ENCODE data around the gene ARID3A.

Gene ARID3A

DNA sequence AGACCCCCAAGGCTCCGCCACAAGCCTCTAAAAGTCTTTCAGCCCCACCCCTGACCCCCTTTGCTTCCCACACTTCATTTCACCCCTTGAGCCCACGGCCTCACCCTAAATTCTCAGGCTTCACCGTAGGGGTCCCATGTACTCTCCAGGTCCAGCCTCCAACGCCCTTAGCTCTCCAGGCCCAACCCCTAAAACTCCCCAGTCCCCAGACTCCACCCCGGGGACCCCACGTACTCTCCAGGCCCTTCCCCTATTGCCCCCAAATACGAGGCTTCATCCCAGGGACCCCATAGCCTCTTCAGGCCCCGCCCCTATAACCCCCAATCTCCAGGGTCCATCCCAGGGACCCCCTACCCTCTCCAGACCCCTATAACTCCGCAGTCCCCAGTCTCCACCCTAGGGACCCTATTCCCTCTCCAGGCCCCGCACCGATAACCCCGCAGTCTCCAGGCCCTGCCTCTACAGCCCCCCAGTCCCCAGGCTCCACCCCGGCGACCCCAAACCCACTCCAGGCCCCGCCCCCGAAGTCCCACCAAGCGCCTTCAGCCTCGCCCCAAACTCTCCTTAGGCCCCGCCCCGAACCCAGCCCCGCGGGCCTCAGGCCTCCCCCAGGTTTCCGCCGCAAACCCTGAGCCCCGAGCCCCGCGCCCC lies 33.5 kb upstream of the ARID3A start:
- DNase-seq (ENCODE audit: low read depth), result no peak

DNA sequence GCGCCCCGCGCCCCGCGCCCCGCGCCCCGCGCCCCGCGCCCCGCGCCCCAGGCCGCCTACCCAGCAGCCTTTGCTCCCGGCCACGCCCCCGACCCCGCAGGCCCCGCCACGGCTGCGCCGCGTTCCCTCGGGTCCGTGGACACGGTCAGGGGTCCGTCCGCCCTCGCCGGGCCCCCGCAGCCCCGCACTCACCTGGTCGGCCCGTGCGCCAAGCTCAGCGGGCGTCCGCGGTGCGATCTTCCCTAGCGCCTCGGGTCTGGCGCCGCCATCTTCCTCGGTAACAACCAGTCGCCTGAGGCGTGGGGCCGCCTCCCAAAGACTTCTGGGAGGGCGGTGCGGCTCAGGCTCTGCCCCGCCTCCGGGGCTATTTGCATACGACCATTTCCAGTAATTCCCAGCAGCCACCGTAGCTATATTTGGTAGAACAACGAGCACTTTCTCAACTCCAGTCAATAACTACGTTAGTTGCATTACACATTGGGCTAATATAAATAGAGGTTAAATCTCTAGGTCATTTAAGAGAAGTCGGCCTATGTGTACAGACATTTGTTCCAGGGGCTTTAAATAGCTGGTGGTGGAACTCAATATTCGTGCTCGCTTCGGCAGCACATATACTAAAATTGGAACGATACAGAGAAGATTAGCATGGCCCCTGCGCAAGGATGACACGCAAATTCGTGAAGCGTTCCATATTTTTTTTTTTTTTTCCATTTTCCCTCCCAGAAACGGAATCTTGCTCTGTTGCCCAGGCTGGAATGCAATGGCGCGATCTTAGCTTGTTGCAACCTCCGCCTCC lies 32.7 kb upstream of the ARID3A start, which contains the start of the genes MED16 and RNU6-9:
TSS of gene MED16 (minus strand) at position 294 of the 796 bp plus-strand sequence. CDS start 2,056 bp downstream, outside the sequence.
TSS of gene RNU6-9 (plus strand) at position 591 of the 796 bp plus-strand sequence.
- DNase-seq (ENCODE audit: low read depth), result peak; percentile 71

DNA sequence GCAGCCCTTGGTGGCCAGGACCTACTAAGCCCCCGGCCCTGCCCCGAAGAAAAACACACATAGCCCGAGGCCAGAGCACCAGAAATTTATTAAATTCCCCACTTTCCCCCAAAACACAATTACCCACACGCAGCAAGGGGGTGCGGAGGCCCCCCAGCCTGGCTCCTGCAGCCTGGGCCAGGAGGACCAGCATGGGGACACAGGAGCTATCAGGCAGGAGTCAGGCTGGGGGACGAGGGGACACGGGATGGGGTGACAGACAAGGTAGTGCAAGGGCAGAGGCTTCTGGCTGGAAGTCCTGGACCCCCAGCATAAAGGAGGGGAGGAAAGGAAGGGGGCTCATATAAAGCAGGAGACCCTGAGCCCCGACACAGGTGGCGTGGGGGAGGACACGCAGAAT lies 29.4 kb upstream of the ARID3A start:
- DNase-seq (ENCODE audit: low read depth), result no peak

DNA sequence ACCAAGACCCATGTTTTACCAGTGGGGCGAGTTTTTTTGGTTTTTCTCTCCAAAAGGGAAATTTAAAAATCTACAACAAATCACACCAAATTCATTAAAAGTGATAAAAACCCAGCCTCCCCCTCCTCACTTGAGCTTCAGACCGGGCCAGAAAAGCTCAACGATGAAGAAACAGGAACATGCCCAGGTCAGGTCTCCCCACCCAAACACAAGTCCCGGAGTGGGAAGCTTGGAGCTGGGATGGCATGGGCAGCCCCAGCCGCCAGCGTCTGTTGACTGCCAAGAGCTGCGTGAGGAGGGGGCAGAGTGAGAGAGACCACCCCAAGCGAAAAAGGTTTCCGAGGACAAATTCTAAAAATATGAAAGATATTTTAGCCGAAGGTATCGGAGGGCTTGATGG lies 28.8 kb upstream of the ARID3A start:
- no peak for DNase-seq (ENCODE audit: low read depth)

DNA sequence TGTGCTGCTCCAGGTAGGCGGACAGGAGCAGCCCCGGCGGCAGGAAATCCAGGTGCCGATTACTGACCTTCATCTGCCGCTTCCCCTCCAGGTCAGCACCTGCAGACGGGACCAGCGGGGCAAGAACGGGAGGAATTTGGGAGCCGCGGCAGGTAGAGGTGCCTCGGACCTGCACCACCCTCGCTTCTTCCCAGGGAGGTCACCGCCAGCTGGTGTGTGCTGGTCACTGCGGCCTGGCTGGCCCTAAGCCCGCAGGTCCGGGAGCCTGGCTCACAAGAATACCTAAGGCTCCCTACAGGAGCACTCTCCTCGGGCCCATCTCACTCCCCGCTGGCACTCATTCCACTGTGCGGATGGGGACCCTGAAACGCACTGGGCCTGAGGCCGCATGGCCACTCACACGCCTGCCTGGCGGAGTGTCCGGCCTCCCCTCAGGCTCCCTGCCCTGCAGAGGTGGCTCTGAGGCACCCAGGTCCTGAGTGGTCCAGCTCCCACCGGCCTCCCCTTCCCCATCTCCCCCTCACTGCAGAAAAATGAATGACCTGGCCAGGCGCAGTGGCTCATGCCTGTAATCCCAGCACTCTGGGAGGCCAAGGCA lies 28.3 kb upstream of the ARID3A start:
- no peak for DNase-seq (ENCODE audit: low read depth)

DNA sequence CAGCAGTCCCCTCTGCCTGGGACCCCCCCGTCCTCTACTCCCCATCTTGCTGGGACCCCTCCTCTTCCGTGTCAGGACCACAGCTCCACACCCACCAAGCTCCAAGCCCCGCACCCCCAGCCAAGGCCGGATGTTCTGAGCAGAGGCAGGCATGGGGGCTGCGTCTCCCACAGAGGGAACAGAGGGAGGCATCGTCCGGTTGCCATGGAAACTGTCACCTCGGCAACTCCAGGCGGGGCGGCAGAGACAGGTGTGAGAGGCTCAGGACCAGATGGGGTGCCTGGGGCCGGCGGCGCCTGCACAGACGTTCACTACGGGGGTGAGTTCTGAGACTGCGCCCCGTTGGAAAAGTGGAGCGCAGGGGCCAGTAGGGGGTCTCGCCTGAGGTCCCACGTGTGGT lies 27.2 kb upstream of the ARID3A start:
- DNase-seq (ENCODE audit: low read depth), result no peak

DNA sequence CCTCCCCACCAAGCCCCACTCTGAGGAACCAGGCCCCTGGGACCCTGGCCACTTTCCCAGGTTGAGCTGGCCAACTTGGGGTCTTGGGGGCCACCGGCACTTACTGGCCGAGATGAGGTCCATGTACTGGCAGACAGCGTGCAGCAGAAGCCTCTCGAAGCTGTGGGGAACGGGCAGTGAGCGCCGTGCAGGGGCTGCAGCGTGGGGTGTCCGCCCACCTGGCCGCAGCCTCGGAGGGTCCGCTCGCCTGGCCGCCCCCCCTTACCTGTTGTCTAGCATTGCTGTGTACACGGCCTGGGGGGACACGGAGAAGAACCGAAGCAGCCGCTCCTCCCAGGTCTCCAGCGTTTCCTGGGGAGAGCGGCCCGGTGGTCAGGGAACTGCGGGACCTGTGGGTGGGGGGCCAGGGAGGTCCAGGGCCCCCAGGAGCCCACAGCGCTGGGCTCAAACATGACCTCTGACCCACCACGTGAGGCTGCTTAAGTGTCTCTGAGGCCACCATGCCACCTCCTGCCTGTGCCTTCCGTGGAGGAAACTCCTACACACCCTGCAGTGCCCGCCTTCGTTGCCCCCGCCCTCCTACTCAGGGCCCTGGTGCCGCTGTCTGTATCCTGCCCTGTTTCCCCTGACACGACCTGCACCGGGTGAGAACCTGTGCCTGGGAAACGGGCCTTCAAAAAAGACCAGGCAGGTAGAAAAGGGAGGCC lies 26.3 kb upstream of the ARID3A start:
- DNase-seq (ENCODE audit: low read depth), result no peak

DNA sequence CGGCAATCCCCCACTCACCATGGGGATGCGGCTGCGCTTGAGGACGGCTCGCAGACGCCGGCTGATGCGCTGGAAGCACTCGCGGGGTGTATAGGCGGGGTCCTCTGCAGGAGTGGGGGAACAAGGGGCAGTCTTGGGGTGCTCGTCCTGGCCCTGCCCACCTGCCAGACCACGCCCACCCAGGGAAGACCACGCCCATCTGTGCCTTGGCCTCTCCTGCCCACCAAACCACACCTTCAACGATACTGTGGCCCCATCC lies 25.9 kb upstream of the ARID3A start:
- DNase-seq (ENCODE audit: low read depth), result no peak

DNA sequence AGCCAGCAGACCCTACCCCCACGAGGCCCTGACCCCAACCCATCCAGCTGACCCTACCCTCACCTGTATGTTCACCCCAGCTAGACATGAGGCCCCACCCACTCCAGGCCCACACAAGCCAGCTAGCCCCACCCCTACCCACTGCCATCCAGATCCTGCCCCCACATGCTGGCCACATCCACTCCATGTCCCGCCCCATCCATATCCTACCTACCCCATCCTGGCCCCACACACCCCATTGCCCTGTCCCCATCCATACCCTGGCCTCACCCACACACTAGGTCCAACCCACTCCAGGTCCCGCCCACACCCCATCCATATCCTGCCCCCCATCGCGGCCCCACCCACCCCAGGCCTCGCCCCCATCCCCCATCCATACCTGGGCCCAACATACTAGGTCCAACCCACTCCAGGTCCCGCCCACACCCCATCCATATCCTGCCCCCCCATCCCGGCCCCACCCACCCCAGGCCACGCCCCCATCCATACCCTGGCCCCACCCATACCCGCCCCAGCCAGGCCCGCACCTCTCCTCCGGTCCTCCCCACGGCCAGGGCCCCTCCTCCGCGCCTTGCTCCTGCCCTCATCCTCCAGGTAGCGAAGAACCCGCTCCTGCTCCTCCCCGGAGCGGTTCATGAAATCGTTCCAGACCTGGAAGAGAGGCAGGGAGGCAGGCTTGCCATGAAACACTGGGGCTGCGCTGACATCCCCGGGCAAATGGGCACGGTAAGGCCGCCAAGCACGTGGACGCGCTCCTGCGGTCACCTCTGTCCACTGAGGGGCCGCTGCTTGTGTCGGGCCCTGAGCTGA lies 25.3 kb upstream of the ARID3A start:
- no peak for DNase-seq (ENCODE audit: low read depth)

DNA sequence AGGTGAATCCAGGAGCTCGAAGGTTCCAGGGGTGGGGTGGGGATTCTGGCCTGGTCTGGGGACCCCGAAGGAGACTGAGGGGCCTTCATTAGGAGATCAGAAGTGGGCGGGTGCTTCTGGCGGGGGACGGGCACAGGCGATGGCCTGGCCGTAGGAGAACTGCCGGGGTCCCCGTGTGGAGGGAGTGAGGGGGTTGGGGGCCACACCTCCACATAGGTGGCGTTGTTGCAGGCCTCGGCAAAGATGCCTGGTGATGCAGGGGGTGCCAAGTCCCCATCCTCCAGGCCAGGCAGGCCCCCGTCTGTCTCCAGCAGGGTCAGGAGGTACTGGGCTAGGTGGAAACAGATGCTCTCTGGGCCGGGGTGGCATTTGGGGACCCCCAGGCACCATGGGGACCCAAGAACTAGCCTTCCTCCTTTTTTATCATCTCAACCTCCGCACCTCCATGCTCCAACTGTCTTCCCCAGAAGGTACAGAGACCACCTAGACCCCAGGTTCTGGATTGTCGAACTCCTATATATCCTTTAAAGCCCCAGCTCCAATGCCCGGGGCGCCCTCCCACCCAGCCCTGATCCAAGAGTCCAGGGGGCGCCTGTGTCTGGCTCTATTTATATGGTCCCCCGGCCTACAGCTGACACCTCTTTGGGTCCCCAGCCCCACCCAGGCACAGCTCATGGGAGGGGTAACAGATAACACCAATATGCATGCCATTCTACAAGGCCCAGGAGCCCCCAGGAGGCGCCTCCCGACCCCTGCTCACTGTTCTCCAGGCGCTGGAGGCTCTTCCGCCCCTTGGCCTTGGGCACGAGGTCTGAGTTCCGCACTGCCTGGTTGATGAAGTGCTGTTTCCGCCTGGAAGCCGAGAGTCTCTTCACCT lies 24.4 kb upstream of the ARID3A start:
- no peak for DNase-seq (ENCODE audit: low read depth)

DNA sequence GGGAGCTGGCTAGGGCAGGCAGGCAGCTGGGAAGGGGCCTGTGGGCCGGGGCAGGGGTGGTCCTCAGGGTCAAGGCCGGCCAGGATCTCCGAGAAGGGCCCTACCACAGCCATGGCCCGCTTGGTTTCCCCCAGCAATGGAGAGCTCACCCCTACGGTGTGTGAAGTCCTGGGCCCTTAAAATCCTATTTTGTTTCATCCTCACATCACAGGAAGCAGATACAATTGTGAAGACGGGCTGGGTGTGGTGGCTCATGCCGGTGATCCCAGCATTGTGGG lies 23.8 kb upstream of the ARID3A start:
- DNase-seq (ENCODE audit: low read depth), result no peak

DNA sequence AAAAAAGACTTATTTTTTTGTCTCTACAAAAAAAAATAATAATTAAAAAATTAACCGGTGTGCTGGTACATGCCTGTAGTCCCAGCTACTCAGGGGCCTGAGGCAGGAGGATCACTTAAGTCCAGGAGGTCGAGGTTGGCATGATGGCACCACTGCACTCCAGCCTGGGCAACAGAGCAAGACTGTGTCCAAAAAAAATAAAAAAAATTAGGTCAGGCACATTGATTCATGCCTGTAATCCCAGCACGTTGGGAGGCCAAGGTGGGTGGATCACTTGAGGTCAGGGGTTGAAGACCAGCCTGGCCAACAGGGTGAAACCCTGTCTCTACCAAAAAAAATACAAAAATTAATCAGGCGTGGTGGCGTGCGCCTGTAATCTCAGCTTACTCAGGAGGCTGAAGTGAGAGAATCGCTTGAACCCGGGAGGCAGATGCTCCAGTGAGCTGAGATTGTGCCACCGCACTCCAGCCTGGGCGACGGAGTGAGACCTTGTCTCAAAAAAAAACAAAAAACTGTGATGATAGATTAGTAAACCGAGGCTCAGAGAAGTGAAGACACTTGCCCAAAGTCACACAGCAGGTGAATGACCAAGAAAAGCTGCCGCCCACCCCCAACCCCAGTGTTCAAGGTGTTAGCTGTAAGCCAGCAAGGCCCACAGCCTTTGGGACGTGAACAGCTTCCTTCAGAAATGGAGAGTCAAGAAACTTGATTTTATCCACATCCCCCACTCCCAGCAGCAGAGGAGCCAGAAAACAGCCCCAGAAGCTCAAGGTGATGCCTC lies 23.2 kb upstream of the ARID3A start:
- DNase-seq (ENCODE audit: low read depth), result no peak

DNA sequence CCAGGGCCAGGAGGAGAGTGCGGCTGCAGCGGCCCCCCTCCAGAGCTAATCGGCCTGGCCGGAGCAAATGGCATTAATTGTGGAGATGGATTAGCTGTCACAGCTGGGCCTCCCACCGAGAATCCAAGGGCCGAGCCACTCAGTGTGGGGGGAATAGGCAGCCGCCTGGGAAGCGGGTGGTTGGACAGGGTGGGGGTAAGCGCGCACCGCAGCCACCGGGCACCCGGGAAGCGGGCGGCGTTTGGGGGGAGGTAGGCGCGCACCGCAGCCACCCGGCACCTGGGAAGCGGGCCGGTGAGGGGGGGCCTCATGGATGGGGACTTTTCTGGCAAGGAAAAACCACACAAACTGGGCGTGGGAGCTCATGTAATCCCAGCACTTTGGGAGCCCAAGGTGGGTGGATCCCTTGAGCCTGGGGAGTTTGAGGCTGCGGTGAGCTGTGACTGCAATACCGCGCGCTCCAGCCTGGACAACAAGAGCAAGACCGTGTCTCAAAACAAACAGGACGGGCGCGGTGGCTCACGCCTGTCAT lies 22.5 kb upstream of the ARID3A start:
- DNase-seq (ENCODE audit: low read depth), result no peak

DNA sequence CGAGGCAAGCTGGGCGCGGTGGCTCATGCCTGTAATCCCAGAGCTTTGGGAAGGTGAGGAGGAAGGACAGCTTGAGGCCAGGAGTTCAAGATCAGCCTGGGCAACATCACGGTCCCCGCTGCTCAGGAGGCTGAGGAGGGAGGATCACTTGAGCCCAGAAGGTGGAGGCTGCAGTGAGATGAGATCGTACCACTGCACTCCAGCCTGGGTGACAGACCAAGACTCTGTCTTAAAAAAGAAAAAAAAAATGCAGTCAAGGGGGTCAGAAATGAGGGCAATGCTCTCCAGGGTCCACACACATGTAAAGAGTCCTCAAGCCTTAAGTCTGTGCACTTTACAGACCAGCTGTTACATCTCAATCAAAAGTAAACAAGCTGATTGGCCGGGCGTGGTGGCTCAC lies 21.3 kb upstream of the ARID3A start:
- no peak for DNase-seq (ENCODE audit: low read depth)

DNA sequence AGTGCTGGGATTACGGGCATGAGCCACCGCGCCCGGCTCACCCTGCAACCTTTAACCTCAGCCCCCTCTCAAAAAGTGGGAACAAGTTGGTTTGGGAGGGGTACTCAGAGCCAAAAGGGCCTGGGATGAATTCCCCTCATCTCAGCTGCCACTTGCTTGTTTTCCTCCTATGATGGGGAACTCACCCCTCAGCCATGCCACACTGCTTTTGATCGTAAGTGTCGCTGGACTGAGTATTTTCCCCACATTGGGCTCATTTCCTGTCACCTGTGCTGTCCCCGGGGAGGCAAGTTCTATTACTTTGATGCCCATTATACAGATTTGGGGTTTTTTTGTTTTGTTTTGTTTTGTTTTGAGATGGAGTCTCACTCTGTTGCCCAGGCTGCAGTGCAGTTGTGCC lies 19.4 kb upstream of the ARID3A start:
- DNase-seq (ENCODE audit: low read depth), result no peak

DNA sequence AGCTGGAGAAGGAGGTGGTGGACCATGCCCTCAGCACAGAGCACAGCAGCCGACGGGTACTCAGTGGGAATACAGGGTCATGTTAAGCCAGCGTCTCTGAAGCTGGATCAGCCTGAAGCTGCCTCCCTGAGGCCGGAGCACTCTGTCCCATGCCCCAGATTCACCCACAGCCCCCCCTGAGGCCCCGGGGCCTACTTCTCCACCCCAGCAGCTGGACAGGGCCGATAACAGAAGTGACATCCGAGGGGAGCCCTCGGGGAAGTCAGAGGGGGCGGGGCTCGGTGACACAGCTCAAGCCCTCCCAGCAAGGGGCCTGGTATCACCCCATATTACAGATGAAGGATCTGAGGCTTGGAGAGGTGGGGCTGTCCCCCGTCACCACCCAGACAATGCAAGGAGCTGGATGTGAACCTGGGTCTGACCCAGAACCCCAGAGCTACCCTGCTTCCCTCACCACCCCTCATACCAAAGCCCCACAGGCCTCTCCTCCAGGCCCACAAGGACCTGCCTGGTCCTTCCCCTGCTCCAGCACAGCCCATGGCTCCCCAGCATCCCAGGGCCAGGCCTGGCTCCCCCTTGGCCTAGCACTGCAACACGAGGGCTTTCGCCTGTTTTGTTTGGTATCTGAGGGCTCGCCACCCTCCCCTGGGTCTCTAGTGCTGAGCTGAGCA lies 18.5 kb upstream of the ARID3A start:
- DNase-seq (ENCODE audit: low read depth), result no peak

DNA sequence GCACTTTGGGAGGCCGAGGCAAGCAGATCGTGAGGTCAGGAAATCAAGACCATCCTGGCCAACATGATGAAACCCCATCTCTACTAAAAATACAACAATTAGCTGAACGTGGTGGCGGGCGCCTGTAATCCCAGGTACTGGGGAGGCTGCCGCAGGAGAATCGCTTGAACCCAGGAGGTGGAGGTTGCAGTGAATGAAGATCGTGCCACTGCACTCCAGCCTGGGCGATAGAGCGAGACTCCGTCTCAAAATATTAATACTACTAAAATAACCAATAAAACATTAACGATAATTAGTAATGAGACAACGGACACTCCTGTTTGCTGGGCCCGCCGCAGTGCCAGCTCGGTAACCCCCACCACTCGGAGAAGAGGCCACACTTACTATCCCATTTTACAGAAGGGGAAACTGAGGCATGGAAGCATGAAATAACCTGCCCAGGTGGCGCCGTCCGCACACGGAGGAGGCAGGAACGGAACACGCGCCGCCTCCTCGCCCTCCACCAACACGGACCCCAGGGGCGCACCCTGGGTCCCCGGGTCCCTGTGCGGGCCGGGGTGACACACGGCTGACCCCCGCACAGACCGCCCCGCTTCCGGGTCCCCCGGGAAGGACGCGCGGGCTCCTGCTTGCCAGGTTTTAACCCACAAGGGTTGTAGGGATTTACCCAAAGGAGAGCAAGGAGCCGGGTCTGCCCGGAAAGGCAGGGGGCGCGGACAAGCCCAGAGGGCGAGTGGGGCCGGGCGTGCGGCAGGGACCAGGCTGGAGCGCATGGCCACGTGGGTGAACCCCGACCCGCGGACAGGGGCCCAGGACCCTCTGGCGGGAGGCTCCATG lies 14.4 kb upstream of the ARID3A start:
- DNase-seq (ENCODE audit: low read depth), result no peak

DNA sequence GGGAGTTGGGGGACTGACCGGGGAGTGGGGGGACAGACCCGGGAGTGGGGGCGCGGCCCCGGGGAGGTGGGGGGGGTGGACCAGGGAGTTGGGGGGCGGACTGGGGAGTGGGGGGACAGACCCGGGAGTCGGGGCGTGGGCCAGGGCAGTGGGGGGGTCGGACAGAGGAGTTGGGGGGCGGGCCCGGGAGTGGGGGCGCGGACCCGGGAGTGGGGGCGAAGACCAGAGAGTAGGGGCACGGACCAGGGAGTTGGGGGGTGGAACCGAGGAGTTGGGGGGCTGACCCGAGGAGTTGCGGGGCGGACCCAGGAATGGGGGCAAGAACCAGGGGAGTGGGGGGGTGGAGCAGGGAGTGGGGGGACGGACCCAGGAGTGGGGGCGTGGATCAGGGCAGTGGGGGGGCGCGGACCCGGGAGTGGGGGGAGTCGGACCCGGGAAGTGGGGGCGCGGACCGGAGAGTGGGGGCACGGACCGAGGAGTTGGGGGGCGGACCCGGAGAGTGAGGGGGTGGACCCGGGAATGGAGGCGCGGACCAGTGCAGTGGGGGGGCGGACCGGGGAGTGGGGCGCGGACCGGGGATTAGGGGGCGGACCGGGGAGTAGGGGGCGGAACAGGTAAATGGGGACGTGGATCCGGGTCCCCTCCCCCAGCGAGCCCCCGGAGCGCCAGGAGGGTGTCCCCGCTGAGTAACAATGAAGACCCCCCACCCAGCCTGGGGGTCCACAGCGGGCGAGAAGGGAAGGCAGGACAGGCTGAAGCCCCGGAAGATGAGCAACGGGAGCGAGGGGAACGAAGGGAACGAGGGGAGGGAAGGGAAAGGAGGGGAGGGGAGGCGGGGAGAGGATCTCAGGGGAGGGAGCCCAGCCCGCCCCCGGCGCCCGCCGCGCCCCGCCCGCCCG lies 13.4 kb upstream of the ARID3A start:
- no peak for DNase-seq (ENCODE audit: low read depth)
